Measurements from ENCODE around the gene FRY. TPM values are rescaled to one million over a fixed set of nuclear protein-coding genes. Genes with fewer than 3 reads are reported as not detected.

The FRY gene
- total RNA-seq, 1 experiment from 2014 or later = 5.3 TPM

- no peak for TF ChIP-seq ZNF532 (CRISPR knock-in tag; IDR thresholded peaks at IDR 0.05; ENCODE audit: borderline replicate concordance)
- no peak for TF ChIP-seq ZNF423 (CRISPR knock-in tag; IDR thresholded peaks at IDR 0.05)
- TF ChIP-seq EMX1 (CRISPR knock-in tag; IDR thresholded peaks at IDR 0.05) = no peak
Measured at GRCh38 chr13:32117001-32117400, 85.4 kb downstream of the FRY start (continued).

GRCh38 chr13:32117701-32118100 is 86.1 kb downstream of the FRY start:
- POLR2A ChIA-PET = no interaction called here
- Mint-ChIP-seq H3K27ac (0 out of 2 replicates have a peak overlapping the region, but pooled peaks have one; percentile 19), H3K4me1 (peaks cover 5% of the 10 kb centered on the region), H3K9me3 (peaks cover 19% of the 10 kb centered on the region), H3K4me3 (no peak overlapping the region), H3K36me3 (peaks cover 16% of the 10 kb centered on the region), H3K27me3 (ENCODE audit: low read depth) (no peaks in the 10 kb centered on the region; the same call in 1 of the 2 replicates)
- CTCF ChIA-PET = interaction anchor here (0.9 to 1.4 kb wide), 2 partner anchors 27 to 47 kb away, joined by 3 to 6 read pairs; no protein-coding TSS in a partner anchor
- TF ChIP-seq USF2 (CRISPR knock-in tag; IDR thresholded peaks at IDR 0.05) (peak; percentile 13; the same call in 1 of the 2 replicates), NR3C1 (CRISPR knock-in tag; conservative IDR thresholded peaks at IDR 0.05; ENCODE audit: low read depth) (no peak), ELF4 (CRISPR knock-in tag; IDR thresholded peaks at IDR 0.05; ENCODE audit: low read depth) (no peak), ATF2 (CRISPR knock-in tag; IDR thresholded peaks at IDR 0.05; ENCODE audit: borderline replicate concordance, low read depth) (no peak), TEAD1 (CRISPR knock-in tag; IDR thresholded peaks at IDR 0.05) (no peak), ZNF281 (CRISPR knock-in tag; IDR thresholded peaks at IDR 0.05) (no peak)
- DNase-seq (ENCODE audit: low spot score) (no peak), ATAC-seq (no peak)

GRCh38 chr13:32121316-32121715 is 89.7 kb downstream of the FRY start:
- Mint-ChIP-seq H3K36me3 (peaks cover 24% of the 10 kb centered on the region), H3K27ac (no peak overlapping the region), H3K9me3 (peaks cover 28% of the 10 kb centered on the region), H3K4me3 (no peak overlapping the region), H3K27me3 (ENCODE audit: low read depth) (no peaks in the 10 kb centered on the region; the same call in 1 of the 2 replicates), H3K4me1 (peaks cover 5% of the 10 kb centered on the region)
- POLR2A ChIA-PET = no interaction called here
- no peak for TF ChIP-seq CREM (CRISPR knock-in tag; IDR thresholded peaks at IDR 0.05)
- TF ChIP-seq ZNF138 (CRISPR knock-in tag; conservative IDR thresholded peaks at IDR 0.05) = no peak
- TF ChIP-seq GABPB1 (CRISPR knock-in tag; IDR thresholded peaks at IDR 0.05) = no peak
- TF ChIP-seq ESRRA (CRISPR knock-in tag; IDR thresholded peaks at IDR 0.05; ENCODE audit: borderline replicate concordance) = no peak
- TF ChIP-seq GRHL2 (CRISPR knock-in tag; IDR thresholded peaks at IDR 0.05; ENCODE audit: insufficient replicate concordance, severe bottlenecking) = no peak
- no peak for TF ChIP-seq ZBTB21 (CRISPR knock-in tag; IDR thresholded peaks at IDR 0.05; ENCODE audit: borderline replicate concordance)
- TF ChIP-seq NR2C2 (CRISPR knock-in tag; IDR thresholded peaks at IDR 0.05) = no peak
- TF ChIP-seq IRF2 (CRISPR knock-in tag; IDR thresholded peaks at IDR 0.05; ENCODE audit: borderline replicate concordance, low read depth) = no peak
- no peak for TF ChIP-seq ZNF416 (CRISPR knock-in tag; IDR thresholded peaks at IDR 0.05)
- TF ChIP-seq PRRX2 (CRISPR knock-in tag; IDR thresholded peaks at IDR 0.05) = no peak
- no peak for TF ChIP-seq NFATC4 (CRISPR knock-in tag; IDR thresholded peaks at IDR 0.05)
- TF ChIP-seq ELF4 (CRISPR knock-in tag; IDR thresholded peaks at IDR 0.05; ENCODE audit: low read depth) = no peak
- TF ChIP-seq JAZF1 (CRISPR knock-in tag; IDR thresholded peaks at IDR 0.05) = no peak
- TF ChIP-seq E2F4 (CRISPR knock-in tag; IDR thresholded peaks at IDR 0.05; ENCODE audit: borderline replicate concordance, low read depth) = no peak
- CTCF ChIA-PET = no interaction called here
- DNase-seq (ENCODE audit: low spot score) (no peak), ATAC-seq (no peak)

Measured in WTC11 (cell line).